ENCODE data around the gene DBI.
"Not testable (repeated sequence)": the region's sequence is repeated elsewhere in the genome, so short reads cannot be mapped to it uniquely, and the experiment has no call there.

DBI gene

DNA sequence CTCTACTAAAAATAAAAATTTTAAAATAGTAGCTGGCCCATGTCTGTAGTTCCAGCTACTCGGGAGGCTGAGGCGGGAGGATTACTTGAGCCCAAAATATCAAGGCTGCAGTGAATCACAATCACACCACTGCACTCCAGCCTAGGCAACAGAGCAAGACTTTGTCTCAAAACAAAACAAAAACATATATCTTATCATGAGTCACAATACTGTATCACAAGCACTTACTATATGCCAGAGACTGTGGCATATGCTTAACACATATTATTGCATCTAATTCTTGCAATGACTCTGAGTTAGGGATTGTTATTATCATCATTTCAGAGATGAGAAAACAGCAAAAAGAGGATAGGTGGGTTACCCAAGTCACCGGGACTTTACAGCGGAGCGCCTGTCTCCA, 35.3 kb downstream of the DBI start:
- no peak for DNase-seq (ENCODE audit: low read depth in 2 of 2)

DNA sequence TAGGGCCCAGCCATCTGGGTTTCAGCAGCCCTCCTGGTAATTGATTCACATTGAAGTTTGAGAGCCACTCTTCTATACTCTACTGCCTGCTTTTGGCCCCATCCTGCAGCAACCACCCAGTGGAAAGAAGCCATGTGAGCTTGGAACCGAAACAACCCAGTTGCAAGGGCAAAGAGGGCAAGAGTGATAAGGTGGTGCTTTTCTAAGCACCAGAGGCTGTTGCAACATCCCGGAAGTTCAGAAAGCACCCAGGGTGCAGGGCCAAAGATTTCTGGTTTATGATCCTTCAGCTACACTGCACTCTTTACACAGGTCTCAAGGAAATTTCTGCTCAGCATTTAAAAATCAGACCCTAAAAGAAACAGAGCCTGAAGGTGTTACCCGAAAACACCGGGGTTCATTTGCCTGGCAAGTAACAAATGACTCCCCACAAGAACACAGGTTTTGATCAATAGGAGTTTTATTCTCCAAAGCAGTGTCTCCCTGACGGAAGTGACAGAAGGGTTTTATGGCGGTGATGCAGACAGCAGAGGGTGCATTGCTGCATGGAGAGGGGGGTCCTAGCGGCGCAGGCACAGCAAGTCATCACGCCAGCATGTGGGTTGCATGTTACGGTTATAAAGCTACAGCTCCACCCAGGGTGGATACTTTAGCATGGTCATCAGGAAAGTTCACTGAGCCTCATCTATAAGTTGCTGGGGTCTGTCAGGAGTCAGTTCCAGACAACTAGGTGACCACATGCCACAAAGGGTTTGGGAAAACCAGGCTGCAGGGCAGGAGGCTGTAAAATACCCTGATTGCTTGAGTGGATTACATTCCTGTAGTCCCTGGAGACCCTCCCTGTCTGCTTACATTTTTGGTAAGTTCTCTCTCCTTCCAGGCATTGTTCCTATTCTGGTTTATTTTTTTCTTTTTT, 36.1 kb downstream of the DBI start:
- no peak for DNase-seq (ENCODE audit: low read depth in 2 of 2)

DNA sequence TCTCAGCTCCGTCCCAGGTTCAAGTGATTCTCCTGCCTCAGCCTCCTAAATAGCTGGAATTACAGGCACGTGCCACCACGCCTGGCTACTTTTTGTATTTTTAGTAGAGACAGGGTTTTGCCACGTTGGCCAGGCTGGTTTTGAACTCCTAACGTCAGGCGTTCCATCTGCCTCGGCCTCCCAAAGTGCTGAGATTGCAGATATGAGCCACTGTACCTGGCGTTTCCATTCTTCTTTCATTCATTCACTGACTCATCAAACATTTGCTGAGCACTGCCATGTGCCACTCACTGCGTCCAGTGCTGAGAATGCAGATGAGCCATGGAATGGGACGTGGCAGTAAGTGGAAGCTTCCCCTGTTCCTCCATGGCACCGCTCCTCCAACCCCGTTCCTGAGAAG, 36.8 kb downstream of the DBI start:
- DNase-seq (ENCODE audit: low read depth in 2 of 2) = not testable (repeated sequence)

DNA sequence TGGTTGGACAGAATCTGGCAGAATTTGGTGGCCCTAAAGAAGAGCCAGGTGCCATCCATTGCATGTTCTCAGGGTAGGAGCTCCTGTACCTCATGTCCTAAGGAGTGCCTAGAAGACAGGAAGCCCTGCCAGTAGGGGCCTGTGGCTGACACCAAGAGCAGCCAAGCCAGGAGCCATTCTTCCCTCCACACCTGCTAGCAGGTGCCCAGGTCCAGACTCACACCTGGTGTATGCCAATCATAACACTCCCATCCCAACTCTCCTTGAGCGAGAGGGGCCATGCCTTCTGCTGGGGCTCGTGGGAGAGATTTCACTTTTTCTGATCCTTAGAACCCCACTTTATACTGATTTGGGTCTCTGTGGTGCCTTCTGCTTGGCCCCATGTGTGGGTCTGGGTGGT, 38.4 kb downstream of the DBI start:
- no peak for DNase-seq (ENCODE audit: low read depth in 2 of 2)

DNA sequence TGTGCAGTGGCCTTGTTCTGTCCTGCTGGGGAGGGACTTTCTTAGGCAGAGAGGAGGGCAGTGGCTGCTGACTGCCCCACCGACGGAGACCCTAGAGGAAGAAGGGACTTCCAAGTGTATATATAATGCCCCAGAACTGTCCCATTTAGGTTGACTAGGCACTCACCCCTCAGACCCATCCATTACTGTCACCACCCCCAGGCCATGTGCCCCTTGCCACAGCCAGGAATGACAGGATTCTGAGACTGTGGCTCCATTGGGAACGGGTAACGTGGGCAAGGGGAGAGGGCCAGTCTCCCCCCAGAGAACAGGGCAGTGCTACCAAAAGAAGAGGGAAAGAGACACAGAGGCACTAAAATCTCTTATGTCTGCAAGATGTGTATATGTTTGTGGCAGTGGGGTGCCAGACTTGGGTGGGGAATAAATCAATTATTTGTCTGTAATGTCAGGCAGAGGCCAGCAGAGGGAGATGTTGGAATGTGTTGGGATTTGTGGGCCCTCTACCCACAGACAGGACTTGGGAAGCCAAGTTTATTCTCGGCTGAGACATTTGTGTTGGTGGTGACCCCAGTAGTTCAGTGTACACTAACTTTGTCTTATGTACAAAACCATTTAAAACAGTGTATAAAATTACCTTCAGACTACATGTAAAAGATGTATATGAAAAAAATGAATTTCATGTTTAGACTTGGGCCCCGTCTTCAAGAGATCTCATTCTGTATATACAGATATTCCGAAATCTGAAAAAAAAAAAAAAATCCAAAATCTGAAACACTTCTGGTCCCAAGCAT, 40.8 kb downstream of the DBI start:
- DNase-seq (ENCODE audit: low read depth in 2 of 2) = no peak

DNA sequence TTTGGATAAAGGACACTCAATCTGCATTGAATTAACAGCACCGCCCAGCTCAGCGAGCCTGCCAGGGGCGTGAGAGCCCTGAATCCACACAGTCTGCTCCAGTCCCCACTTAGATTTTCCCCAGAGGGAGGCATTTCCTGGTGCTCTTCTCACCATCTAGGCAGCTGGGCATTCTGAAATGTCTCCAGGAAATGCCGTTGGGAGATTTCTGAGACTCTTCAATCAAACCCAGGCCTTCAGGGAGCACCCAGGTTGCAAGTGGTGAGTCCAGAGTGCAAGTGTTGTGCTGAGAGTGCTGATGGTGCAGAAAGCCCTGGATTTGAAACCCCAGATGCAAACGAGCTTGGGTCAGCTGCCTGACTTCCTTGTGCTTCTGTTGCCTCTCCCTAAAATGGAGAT, 41.4 kb downstream of the DBI start:
- no peak for DNase-seq (ENCODE audit: low read depth in 2 of 2)

DNA sequence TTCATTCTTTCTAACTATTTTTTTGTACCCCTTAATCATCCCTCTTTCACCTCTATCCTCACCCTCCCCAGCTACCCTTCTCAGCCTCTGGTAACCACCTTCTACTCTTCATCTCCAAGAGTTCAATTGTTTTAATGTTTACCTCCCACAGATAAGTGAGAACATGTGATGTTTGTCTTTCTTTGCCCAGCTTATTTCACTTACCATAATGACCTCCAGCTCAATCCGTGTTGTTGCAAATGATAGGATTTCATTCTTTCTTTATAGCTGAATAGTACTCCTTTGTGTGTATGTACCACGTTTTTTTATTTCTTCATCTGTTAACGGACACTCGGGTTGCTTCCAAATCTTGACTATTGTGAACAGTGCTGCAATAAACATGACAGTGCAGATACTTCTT, 42.7 kb downstream of the DBI start:
- DNase-seq (ENCODE audit: low read depth in 2 of 2) = no peak

DNA sequence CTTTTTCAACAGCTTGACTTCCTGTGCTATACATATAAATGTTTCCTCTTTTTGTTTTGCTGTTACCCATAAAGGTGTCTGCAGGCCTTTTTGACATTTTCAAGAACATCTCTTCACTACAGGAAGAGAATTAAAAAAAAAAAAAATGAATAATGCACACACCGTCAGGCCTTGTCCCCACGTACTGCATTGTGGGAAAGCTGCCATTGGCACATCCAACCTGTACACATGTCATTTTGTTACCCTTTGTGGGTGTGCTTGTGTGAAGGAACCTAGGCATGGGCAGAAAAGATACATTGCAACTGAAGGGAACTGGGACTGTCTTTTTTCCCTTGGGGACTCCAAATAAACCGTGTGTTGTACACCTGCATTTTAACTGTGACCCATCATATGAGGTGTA, 48.1 kb downstream of the DBI start:
- DNase-seq (ENCODE audit: low read depth in 2 of 2) = no peak

DNA sequence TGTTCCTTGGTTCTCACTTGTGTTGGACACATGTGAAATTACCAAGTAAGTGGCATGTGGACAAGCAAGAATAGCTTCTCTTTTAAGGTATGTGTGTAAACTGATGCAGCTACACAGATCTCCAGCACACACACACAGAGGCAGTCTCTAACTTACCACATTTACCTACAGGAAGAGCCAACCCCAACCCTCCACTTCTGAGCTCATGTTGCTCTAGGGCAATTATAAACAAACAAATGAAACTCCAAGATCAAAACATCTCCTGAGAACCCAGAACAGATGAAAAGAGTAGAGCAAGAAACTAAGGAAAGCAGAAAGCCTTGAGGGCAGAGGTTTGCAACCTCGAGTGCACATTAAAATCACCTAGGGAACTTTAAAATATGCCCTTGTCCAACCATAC, 48.9 kb downstream of the DBI start:
- DNase-seq (ENCODE audit: low read depth in 2 of 2) = no peak

DNA sequence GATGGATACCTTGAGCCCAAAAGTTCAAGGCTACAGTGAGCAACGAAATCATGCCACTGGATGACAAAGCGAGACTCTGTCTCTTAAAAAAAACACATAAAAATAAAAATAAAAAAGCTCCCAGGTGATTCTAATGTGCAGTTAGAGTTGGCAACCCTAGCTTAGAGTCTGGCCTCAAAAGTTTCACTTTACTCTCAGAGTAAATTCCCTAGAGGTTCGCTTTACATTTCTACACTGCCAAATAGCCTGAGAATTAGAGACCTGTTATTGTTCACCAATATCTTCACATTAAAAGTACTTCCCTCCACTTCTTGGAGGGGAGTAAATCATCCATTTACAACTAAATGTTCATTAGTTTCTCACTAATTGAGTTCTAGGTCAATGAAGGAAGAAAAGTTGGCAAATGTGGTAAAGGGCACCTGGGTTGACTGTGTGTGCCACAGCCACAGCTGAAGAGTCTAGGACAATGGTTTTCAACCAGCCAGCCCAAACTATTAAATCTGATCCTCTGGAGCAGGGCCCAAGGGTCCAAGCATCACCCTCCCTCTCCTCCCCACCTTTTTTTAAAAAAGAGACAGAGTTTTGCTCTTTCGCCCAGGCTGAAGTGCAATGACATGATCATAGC, 49.6 kb downstream of the DBI start:
- no peak for DNase-seq (ENCODE audit: low read depth in 2 of 2)

DNA sequence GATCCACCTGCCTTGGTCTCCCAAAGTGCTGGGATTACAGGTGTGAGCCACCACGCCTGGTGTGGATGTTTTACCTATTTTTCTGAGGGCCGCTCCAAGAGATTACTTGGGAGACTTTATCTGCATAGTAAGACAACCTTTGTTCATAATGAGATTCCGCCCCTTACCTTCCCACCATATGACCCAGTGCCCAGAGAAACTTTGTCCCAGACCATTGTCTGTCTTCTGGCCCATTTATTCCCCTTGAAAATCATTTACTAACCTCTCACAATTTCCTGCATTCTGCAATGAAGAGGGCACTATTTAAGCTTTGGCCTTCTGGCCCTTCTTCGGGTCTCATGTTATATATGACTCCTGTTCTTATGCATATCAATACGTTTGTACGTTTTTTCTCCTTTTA, 51.1 kb downstream of the DBI start:
- DNase-seq (ENCODE audit: low read depth in 2 of 2) = no peak

DNA sequence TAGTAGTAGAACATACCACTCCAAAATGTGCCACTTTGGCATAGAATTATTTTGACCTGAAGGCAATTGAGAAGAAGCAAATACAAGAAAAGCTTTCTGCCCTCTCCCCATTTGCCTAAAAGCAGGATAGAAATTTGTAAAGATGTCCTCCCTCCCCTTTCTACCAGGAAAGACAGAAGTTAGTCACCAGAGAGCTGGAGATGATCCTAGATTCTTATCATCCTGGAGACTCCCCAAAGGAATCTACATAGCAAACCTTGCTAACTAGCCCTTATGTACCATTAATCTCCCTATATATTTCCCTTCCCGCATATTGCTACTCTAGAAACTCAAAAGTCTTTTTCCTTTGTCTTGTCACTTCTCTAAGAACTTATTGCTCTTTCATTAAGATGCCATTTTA, 52.3 kb downstream of the DBI start:
- DNase-seq (ENCODE audit: low read depth in 2 of 2) = no peak

DNA sequence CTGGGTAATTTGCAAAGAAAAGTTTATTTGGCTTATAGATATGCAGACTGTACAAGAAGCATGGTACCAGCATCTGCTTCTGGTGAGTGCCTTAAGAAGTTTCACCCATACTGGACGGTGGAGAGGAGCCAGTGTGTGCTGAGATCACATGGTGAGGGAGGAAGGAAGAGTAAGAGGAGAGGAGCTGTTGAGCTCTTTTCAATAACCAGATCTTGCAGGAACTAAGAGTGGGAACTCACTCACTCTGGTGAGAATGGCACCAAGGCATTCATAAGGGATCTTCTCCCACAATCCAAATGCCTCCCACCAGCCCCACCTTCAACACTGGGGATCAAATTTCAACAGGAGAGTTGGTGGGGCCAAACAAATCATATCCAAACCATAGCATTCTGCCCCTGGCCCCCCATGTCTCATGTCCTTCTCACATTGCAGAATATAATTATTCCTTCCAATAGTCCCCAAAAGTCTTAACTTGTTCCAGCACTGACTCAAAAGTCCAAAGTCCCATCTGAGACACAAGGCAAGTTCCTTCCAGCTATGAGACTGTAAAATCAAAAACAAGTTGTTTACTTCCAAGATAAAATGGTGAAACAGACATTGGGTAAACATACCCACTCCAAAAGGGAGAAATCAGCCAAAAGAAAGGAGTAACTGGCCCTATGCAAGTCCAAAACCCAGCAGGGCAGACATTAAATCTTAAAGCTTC, 53.2 kb downstream of the DBI start:
- no peak for DNase-seq (ENCODE audit: low read depth in 2 of 2)

DNA sequence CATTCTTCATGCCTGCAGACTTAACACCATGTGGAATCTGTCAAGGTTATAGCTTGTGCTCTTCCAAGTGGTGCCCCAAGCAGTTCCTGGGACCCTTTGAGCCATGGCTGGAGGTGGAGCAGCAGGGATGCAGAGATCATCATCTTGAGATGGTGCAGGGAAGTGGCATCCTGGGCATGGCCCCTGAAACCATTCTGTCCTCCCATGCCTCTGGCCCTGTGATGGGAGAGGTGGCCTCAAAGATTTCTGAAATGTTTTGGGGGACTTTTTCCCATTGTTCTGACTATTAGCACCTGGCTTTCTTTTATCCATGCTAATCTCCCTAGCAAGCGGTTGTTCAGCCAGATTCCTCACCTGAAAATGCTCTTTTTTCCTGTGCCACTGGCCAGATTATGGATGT, 54.5 kb downstream of the DBI start:
- DNase-seq (ENCODE audit: low read depth in 2 of 2) = no peak

DNA sequence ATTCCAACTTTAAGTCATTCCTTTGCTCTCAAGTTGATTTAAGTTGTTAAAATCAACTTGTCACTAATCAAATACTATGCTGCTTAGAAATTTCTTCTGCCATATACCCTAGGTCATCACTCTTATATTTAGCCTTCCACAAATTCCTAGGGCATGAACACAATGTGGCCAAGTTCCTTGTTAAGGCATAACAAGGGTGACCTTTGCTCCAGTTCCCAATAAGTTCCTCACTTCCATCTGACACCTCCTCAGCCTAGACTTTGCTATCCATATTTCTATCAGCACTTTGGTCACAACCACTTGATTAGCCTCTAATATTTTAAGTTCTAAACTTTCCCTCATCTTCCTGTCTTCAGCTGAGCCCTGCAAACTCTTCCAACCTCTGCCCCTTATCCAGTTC, 55.0 kb downstream of the DBI start:
- no peak for DNase-seq (ENCODE audit: low read depth in 2 of 2)
